GM23338 (cell line): ENCODE results near the gene NPEPL1. TPM values are rescaled to one million over a fixed set of nuclear protein-coding genes. Genes with fewer than 3 reads are reported as not detected.

Experiments used
- ATAC-seq: fragments of 200-7000 bp; cut with Tn5 transposase; 3 replicates; pipeline ENCODE4 v1.9.1; 2020
- DNase-seq: peaks from one replicate; pipeline ENCODE4 v3.0.0-alpha.2; 2015; ENCODE audit warnings: low spot score
- H2AFZ ChIP-seq: fragments of 200-600 bp; sonication (generic); 2 replicates; pipeline ENCODE4 v1.8.0; 2016; ENCODE audit warnings: antibody characterized with exemption, mild to moderate bottlenecking, moderate library complexity
- H3F3A ChIP-seq: fragments of 200-600 bp; sonication (generic); replicated peaks from 2 replicates; pipeline ENCODE4 v1.8.0; 2017; ENCODE audit warnings: antibody characterized with exemption, mixed run types, low read depth
- H3K27ac ChIP-seq: fragments of 200-600 bp; sonication (generic); 2 replicates; pipeline ENCODE4 v1.6.1; 2016; ENCODE audit warnings: low read depth
- H3K27me3 ChIP-seq: fragments of 200-600 bp; sonication (generic); 2 replicates; pipeline ENCODE4 v1.8.0; 2016; ENCODE audit warnings: mild to moderate bottlenecking, mixed run types, moderate library complexity; ENCODE audit not compliant: insufficient read depth
- H3K36me3 ChIP-seq: fragments of 200-600 bp; sonication (generic); 2 replicates; pipeline ENCODE4 v1.8.0; 2016; ENCODE audit warnings: mild to moderate bottlenecking; ENCODE audit not compliant: insufficient read depth
- H3K4me1 ChIP-seq: fragments of 200-600 bp; sonication (generic); 2 replicates; pipeline ENCODE4 v1.8.0; 2016; ENCODE audit warnings: mild to moderate bottlenecking, moderate library complexity; ENCODE audit not compliant: insufficient read depth
- H3K4me2 ChIP-seq: fragments of 200-600 bp; sonication (generic); 2 replicates; pipeline ENCODE4 v1.7.1; 2017; ENCODE audit warnings: mixed run types
- H3K4me3 ChIP-seq: fragments of 200-600 bp; sonication (generic); 2 replicates; pipeline ENCODE4 v1.6.1; 2016; ENCODE audit warnings: mixed run types
- H3K79me2 ChIP-seq: fragments of 200-600 bp; sonication (generic); replicated peaks from 2 replicates; pipeline ENCODE4 v1.8.0; 2017; ENCODE audit warnings: mild to moderate bottlenecking; ENCODE audit not compliant: insufficient read depth
- H3K9me2 ChIP-seq: fragments of 200-600 bp; sonication (generic); 2 replicates; pipeline ENCODE4 v1.8.0; 2017; ENCODE audit not compliant: insufficient read depth
- H4K20me1 ChIP-seq: fragments of 200-600 bp; sonication (generic); replicated peaks from 2 replicates; pipeline ENCODE4 v1.8.0; 2017; ENCODE audit warnings: mild to moderate bottlenecking; ENCODE audit not compliant: insufficient read depth
- H3K27ac Mint-ChIP-seq: 2 replicates; pipeline ENCODE4 v1.8.0; 2020; ENCODE audit warnings: inconsistent platforms, mild to moderate bottlenecking, moderate library complexity, mixed read lengths
- H3K27me3 Mint-ChIP-seq: 3 replicates; pipeline ENCODE4 v1.8.0; 2022; ENCODE audit warnings: low read depth, mild to moderate bottlenecking, moderate library complexity, mixed read lengths, inconsistent platforms; ENCODE audit not compliant: insufficient read depth, poor library complexity
- H3K36me3 Mint-ChIP-seq: 3 replicates; pipeline ENCODE4 v1.8.0; 2021; ENCODE audit warnings: low read depth, mild to moderate bottlenecking, inconsistent platforms, moderate library complexity, mixed read lengths
- H3K4me1 Mint-ChIP-seq: 3 replicates; pipeline ENCODE4 v1.8.0; 2020; ENCODE audit warnings: mild to moderate bottlenecking, inconsistent platforms, mixed read lengths
- H3K4me3 Mint-ChIP-seq: 3 replicates; pipeline ENCODE4 v1.8.0; 2021; ENCODE audit warnings: moderate library complexity, mild to moderate bottlenecking, inconsistent platforms, mixed read lengths
- H3K9me3 Mint-ChIP-seq: 3 replicates; pipeline ENCODE4 v1.8.0; 2020; ENCODE audit warnings: moderate library complexity, mild to moderate bottlenecking, inconsistent platforms, mixed read lengths
- EZH2phosphoT487 ChIP-seq: fragments of 200-600 bp; sonication (generic); IDR thresholded peaks from one replicate; pipeline ENCODE4 v1.8.1; 2018; ENCODE audit warnings: antibody characterized with exemption; ENCODE audit not compliant: unreplicated experiment
- STAT1 ChIP-seq: IDR thresholded peaks from one replicate; pipeline ENCODE4 v1.6.1; 2016; ENCODE audit warnings: antibody characterized with exemption; ENCODE audit not compliant: unreplicated experiment
- ZNF114 ChIP-seq: fragments of 250-450 bp; sonication (Bioruptor Pico); IDR thresholded peaks from 2 replicates; pipeline ENCODE4 v1.5.0; 2020; ENCODE audit warnings: mild to moderate bottlenecking, moderate library complexity
- ZNF331 ChIP-seq: fragments of 250-450 bp; sonication (Bioruptor Pico); IDR thresholded peaks from 2 replicates; pipeline ENCODE4 v1.5.0; 2020; ENCODE audit warnings: low read depth, mild to moderate bottlenecking, moderate library complexity
- polyA plus RNA-seq: library from polyadenylated mRNA; unstranded; fragments of >200 nt; fragmentation: Nextera tagmentation; extraction: Ambion mirVana; gene quantifications from 2 replicates; pipeline ENCODE4 v1.2.1, GENCODE V29; 2016
- total RNA-seq: library from RNA; depleted of rRNA; stranded (reverse); fragments of >200 nt; shearing (Covaris generic); gene quantifications from 2 replicates; pipeline ENCODE4 v1.2.3, GENCODE V29; 2014
- TF ChIP-seq, protein P1 (sequence below): IDR thresholded peaks from 2 replicates; pipeline ENCODE4 v1.6.1; 2016; ENCODE audit warnings: antibody characterized with exemption
- TF ChIP-seq, protein P2 (sequence below), 2 experiments: fragments of 200-600 bp in 1 of 2; sonication (generic) in 1 of 2; conservative IDR thresholded peaks; 2 replicates each; pipeline versions ENCODE4 v1.5.1 to v1.6.1; 2016 to 2017; ENCODE audit warnings: antibody characterized with exemption in 2 of 2, low read depth in 2 of 2, mild to moderate bottlenecking in 2 of 2, moderate library complexity in 1 of 2
- TF ChIP-seq, protein P3 (sequence below): IDR thresholded peaks from one replicate; pipeline ENCODE4 v1.6.1; 2018; ENCODE audit warnings: antibody characterized with exemption; ENCODE audit not compliant: unreplicated experiment

The NPEPL1 gene
- total and polyA plus RNA-seq, 2 experiments from 2014 or later = 23.5 to 30.0 TPM

DNA sequence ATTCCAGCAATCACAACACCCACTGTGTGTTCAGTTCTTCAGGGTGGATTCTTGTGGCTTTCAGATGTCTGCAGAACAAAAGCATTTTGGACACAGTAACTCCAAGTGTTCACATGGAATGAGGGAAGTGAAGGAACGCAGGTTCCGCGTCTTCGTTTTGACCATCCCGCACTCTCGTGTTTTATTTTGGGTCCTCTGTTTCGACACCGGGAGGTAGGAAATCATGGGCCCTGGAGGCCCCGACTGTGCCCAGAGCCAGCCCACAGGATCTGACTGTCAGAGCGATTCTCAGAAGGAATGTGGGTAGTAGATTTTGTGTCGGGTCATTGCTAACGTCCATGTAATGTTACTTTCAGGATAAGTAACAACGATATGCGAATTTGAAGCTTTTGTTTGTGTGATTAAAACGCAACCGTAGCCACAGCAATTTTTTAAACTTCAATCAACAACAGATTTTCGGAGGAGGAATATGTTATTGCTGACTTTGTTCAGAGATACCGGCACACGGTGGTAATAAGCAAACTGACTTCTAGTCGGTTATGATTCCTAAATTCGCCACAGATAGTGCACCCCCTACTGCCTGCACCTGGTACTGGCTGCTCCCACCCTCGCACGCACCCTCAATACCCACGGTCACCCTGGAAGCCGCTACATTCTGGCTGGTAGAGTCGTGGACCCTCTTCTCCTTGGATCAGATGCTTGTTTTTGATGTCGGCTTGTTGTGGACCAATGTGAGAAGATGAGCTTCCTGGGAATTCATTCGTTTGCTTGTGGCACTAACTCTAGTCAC, 10.5 kb downstream of the NPEPL1 start:
- peaks cover 7% of the 10 kb centered on the region; the same call in 2 of the 3 replicates for H3K9me3 Mint-ChIP-seq
- H3K27ac ChIP-seq = no peak overlapping the region
- no peaks in the 10 kb centered on the region for H3K9me2 ChIP-seq
- H2AFZ ChIP-seq = no peak overlapping the region
- H4K20me1 ChIP-seq = no peaks in the 10 kb centered on the region
- no peak overlapping the region for H3K27ac Mint-ChIP-seq
- no peaks in the 10 kb centered on the region; the same call in 1 of the 2 replicates for H3K4me1 ChIP-seq
- DNase-seq (no peak), ATAC-seq (no peak)
- H3K4me3 ChIP-seq = no peak overlapping the region
- peaks cover 11% of the 10 kb centered on the region for H3K4me1 Mint-ChIP-seq
- no peak overlapping the region for H3K4me2 ChIP-seq
- H3K27me3 Mint-ChIP-seq = peaks cover 4% of the 10 kb centered on the region
- H3K36me3 ChIP-seq = peaks cover 9% of the 10 kb centered on the region; the same call in 1 of the 2 replicates
- 0 out of 2 replicates have a peak, but pooled peaks cover 4% of the 10 kb centered on the region for H3F3A ChIP-seq
- H3K27me3 ChIP-seq = no peaks in the 10 kb centered on the region
- no peaks in the 10 kb centered on the region for H3K79me2 ChIP-seq
- no peak overlapping the region for H3K4me3 Mint-ChIP-seq
- TF ChIP-seq EZH2phosphoT487 = no peak
- TF ChIP-seq, protein P1, sequence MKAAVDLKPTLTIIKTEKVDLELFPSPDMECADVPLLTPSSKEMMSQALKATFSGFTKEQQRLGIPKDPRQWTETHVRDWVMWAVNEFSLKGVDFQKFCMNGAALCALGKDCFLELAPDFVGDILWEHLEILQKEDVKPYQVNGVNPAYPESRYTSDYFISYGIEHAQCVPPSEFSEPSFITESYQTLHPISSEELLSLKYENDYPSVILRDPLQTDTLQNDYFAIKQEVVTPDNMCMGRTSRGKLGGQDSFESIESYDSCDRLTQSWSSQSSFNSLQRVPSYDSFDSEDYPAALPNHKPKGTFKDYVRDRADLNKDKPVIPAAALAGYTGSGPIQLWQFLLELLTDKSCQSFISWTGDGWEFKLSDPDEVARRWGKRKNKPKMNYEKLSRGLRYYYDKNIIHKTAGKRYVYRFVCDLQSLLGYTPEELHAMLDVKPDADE = no peak
- TF ChIP-seq, protein P2, sequence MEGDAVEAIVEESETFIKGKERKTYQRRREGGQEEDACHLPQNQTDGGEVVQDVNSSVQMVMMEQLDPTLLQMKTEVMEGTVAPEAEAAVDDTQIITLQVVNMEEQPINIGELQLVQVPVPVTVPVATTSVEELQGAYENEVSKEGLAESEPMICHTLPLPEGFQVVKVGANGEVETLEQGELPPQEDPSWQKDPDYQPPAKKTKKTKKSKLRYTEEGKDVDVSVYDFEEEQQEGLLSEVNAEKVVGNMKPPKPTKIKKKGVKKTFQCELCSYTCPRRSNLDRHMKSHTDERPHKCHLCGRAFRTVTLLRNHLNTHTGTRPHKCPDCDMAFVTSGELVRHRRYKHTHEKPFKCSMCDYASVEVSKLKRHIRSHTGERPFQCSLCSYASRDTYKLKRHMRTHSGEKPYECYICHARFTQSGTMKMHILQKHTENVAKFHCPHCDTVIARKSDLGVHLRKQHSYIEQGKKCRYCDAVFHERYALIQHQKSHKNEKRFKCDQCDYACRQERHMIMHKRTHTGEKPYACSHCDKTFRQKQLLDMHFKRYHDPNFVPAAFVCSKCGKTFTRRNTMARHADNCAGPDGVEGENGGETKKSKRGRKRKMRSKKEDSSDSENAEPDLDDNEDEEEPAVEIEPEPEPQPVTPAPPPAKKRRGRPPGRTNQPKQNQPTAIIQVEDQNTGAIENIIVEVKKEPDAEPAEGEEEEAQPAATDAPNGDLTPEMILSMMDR (conservative IDR thresholded peaks at IDR 0.05; ENCODE audit: low read depth in 2 of 2) = peak; percentile 51 to 64
- TF ChIP-seq, protein P3, sequence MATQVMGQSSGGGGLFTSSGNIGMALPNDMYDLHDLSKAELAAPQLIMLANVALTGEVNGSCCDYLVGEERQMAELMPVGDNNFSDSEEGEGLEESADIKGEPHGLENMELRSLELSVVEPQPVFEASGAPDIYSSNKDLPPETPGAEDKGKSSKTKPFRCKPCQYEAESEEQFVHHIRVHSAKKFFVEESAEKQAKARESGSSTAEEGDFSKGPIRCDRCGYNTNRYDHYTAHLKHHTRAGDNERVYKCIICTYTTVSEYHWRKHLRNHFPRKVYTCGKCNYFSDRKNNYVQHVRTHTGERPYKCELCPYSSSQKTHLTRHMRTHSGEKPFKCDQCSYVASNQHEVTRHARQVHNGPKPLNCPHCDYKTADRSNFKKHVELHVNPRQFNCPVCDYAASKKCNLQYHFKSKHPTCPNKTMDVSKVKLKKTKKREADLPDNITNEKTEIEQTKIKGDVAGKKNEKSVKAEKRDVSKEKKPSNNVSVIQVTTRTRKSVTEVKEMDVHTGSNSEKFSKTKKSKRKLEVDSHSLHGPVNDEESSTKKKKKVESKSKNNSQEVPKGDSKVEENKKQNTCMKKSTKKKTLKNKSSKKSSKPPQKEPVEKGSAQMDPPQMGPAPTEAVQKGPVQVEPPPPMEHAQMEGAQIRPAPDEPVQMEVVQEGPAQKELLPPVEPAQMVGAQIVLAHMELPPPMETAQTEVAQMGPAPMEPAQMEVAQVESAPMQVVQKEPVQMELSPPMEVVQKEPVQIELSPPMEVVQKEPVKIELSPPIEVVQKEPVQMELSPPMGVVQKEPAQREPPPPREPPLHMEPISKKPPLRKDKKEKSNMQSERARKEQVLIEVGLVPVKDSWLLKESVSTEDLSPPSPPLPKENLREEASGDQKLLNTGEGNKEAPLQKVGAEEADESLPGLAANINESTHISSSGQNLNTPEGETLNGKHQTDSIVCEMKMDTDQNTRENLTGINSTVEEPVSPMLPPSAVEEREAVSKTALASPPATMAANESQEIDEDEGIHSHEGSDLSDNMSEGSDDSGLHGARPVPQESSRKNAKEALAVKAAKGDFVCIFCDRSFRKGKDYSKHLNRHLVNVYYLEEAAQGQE = no peak
- TF ChIP-seq ZNF114 (CRISPR knock-in tag) = no peak
- no peak for TF ChIP-seq ZNF331 (CRISPR knock-in tag)
- no peak for TF ChIP-seq STAT1
- H3K36me3 Mint-ChIP-seq = peaks cover 61% of the 10 kb centered on the region
